SK-N-MC (cell line): ENCODE results near the gene TLR10.

ENCODE experiments used
- EZH2 ChIP-seq: fragments of 200-600 bp; sonication (generic); IDR thresholded peaks from one replicate; pipeline ENCODE4 v1.6.1; 2017; ENCODE audit warnings: antibody characterized with exemption
- FOXP2 ChIP-seq: optimal IDR thresholded peaks from 2 replicates; pipeline ENCODE3; 2011; ENCODE audit warnings: mild to moderate bottlenecking, moderate library complexity; ENCODE audit not compliant: insufficient read depth; ENCODE audit errors: extremely low read length, control extremely low read depth
- POLR2AphosphoS5 ChIP-seq: IDR thresholded peaks from 2 replicates; pipeline ENCODE4 v1.6.1; 2012; ENCODE audit warnings: mild to moderate bottlenecking, low read depth, low read length, borderline replicate concordance

GRCh38 chr4:38775326-38775725 is 7.5 kb downstream of the TLR10 start:
- TF ChIP-seq POLR2AphosphoS5 = no peak
- no peak for TF ChIP-seq EZH2
- no peak for TF ChIP-seq FOXP2
